ENCODE data around the gene DNAJC13. TPM values are rescaled to one million over a fixed set of nuclear protein-coding genes. Genes with fewer than 3 reads are reported as not detected.

The DNAJC13 gene
- total and polyA plus RNA-seq, 2 of the 8 experiments (the other 6 are each of a cell fraction or from before 2014, with no cell fraction given), result 7.9 to 28.8 TPM

DNA sequence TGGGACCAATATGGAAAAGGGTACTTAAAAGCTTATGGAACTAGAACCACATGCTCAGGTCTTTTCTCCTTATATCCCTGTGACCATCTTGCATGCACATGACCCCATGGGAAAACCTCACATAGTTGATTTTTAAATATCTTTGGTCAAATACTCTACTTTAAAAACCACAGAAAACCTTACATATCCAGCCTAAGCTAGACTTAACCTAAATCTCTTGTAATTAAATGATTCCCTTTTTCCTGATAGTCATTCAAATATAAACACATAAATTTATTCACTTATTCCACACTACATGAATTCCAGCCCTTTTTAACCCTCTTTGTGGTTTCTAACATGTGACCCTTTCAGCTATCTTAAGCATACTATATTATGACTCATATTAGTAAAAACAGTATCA lies 46.8 kb downstream of the DNAJC13 start:
- Histone ChIP-seq H2BK120ac (replicated peaks; ENCODE audit: low read depth, low read length) (no peak overlapping the region), H2BK12ac (ENCODE audit: low read depth, low read length) (no peak overlapping the region), H2BK15ac (ENCODE audit: low read length) (no peak overlapping the region), H3K9ac (replicated peaks in 1 of 4; ENCODE audit: extremely low read depth in 1 of 4, low read depth in 3 of 4, low read length in 3 of 4) (no peak overlapping the region), H3K27me3 (replicated peaks in 1 of 4; ENCODE audit: control insufficient read depth in 3 of 4, extremely low read depth in 1 of 4, insufficient read depth in 3 of 4, low read length in 3 of 4) (no peaks in the 10 kb centered on the region), H3K18ac (ENCODE audit: extremely low read depth, low read length) (no peak overlapping the region), H3K27ac (ENCODE audit: low read depth, low read length) (no peak overlapping the region), H3K9me3 (ENCODE audit: insufficient read depth in 2 of 2, low read depth in 1 of 2, low read length in 1 of 2) (no peaks in the 10 kb centered on the region), H3K56ac (replicated peaks; ENCODE audit: insufficient read length, low read depth, low read length) (no peak overlapping the region), H4K5ac (ENCODE audit: insufficient read length, low read depth, low read length) (no peak overlapping the region), H4K20me1 (replicated peaks in 1 of 2; ENCODE audit: control insufficient read depth in 1 of 2, insufficient read depth in 2 of 2, low read length in 2 of 2) (no peaks in the 10 kb centered on the region), H3K4ac (replicated peaks; ENCODE audit: insufficient read length, low read depth, low read length) (no peak overlapping the region), H3K4me3 (ENCODE audit: extremely low read depth in 1 of 4, insufficient read depth in 2 of 4, low read depth in 3 of 4, low read length in 4 of 4) (no peak overlapping the region), H3K79me2 (ENCODE audit: control insufficient read depth in 1 of 2, insufficient read depth in 2 of 2, low read length in 2 of 2) (no peaks in the 10 kb centered on the region), H3K4me2 (ENCODE audit: insufficient read depth in 1 of 2, low read depth in 2 of 2, low read length in 2 of 2) (no peak overlapping the region), H3K4me1 (replicated peaks in 1 of 4; ENCODE audit: control insufficient read depth in 3 of 4, insufficient read depth in 4 of 4, low read length in 3 of 4) (no peaks in the 10 kb centered on the region), H2BK20ac (ENCODE audit: low read length) (no peak overlapping the region), H2AFZ (ENCODE audit: low read length) (no peak overlapping the region), H3K14ac (ENCODE audit: insufficient read length) (no peak overlapping the region), H3K36me3 (ENCODE audit: control insufficient read depth in 2 of 4, insufficient read depth in 4 of 4, low read length in 3 of 4) (peaks cover 0 to 67% (median 26%) of the 10 kb centered on the region in 4 experiments; a peak in 6 of 8 replicates), H4K91ac (replicated peaks; ENCODE audit: insufficient read length, low read length) (no peak overlapping the region), H3K23me2 (ENCODE audit: low read depth, low read length) (no peaks in the 10 kb centered on the region), H3K79me1 (ENCODE audit: low read depth, low read length) (no peaks in the 10 kb centered on the region), H2BK5ac (ENCODE audit: low read depth, low read length) (no peak overlapping the region), H3K23ac (ENCODE audit: insufficient read length) (no peak overlapping the region), H4K8ac (ENCODE audit: extremely low read depth, insufficient read depth, low read length) (no peak overlapping the region), H2AK5ac (ENCODE audit: low read depth, low read length) (no peak overlapping the region)
- POLR2A ChIA-PET (ENCODE audit: partially characterized antibody), result no interaction called here
- FAIRE-seq (no peak), DNase-seq (ENCODE audit: low read depth in 1 of 2, low spot score in 2 of 2) (no peak)
- no peak for TF ChIP-seq POU5F1 (IDR thresholded peaks at IDR 0.05; ENCODE audit: low read depth, low read length)
- TF ChIP-seq SIX5 (IDR thresholded peaks at IDR 0.05; ENCODE audit: low read depth, low read length), result no peak
- TF ChIP-seq BRCA1 (IDR thresholded peaks at IDR 0.05; ENCODE audit: low read depth, low read length), result no peak
- TF ChIP-seq, protein P1, sequence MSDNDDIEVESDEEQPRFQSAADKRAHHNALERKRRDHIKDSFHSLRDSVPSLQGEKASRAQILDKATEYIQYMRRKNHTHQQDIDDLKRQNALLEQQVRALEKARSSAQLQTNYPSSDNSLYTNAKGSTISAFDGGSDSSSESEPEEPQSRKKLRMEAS (IDR thresholded peaks at IDR 0.05), result no peak
- TF ChIP-seq, protein P2, sequence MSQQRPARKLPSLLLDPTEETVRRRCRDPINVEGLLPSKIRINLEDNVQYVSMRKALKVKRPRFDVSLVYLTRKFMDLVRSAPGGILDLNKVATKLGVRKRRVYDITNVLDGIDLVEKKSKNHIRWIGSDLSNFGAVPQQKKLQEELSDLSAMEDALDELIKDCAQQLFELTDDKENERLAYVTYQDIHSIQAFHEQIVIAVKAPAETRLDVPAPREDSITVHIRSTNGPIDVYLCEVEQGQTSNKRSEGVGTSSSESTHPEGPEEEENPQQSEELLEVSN (IDR thresholded peaks at IDR 0.05), result no peak
- TF ChIP-seq, protein P3, sequence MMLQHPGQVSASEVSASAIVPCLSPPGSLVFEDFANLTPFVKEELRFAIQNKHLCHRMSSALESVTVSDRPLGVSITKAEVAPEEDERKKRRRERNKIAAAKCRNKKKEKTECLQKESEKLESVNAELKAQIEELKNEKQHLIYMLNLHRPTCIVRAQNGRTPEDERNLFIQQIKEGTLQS (IDR thresholded peaks at IDR 0.05; ENCODE audit: insufficient read depth, low read depth, low read length), result no peak
- TF ChIP-seq POLR2A (IDR thresholded peaks at IDR 0.05; ENCODE audit: control extremely low read depth in 1 of 2, low read depth in 2 of 2, low read length in 2 of 2), result no peak
- TF ChIP-seq ASH2L (IDR thresholded peaks at IDR 0.05; ENCODE audit: low read length), result no peak
- TF ChIP-seq TEAD4 (IDR thresholded peaks at IDR 0.05; ENCODE audit: low read depth, low read length), result no peak
- no peak for TF ChIP-seq NRF1 (IDR thresholded peaks at IDR 0.05; ENCODE audit: low read depth, low read length)
- no peak for TF ChIP-seq PHF8 (conservative IDR thresholded peaks at IDR 0.05; ENCODE audit: low read depth, low read length)
- CTCF ChIA-PET (ENCODE audit: partially characterized antibody), result interaction anchor here (1.2 to 1.7 kb wide), 2 partner anchors 64 to 67 kb away, joined by 3 read pairs; no protein-coding TSS in a partner anchor
